ENCODE measurements around the gene UBE2E2. TPM values are rescaled to one million over a fixed set of nuclear protein-coding genes. Genes with fewer than 3 reads are reported as not detected.

The UBE2E2 gene
- total RNA-seq, 1 donor from 2014 or later = 32.5 TPM

DNA sequence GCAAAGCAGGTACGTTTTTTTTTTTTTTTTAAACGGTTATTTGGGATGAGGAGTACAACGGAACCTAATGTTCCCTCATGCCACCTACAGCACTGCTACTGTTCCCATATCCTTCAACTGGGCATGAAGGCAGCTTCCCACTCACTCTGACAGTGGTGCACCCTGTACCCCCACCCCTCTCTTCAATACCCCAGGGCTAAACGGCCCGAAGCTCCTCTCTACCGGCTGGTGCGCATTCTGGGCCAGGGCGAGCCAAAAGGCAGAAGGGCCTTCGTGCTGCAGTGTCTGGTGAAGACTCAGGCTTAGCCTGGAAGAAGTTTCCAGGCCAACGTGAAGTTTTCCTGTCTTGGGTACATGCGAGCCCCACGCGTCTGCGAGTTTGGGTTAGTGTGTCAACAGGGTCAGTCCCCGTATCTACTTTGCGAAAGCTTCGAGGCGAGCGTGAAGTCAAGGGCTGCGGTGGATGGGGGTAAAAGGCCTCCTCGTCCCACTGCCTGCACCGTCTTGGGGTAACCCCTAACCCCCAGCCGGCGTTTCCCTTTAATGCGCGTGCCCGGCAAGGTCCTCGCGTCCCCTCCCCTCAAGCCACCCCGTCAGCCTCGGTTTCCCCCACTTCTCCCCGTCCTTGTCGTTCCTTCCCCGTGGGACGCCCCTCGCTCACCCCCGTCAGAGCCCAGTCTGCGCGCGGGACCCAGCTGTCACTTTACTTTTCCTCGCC is 765 bp upstream of the UBE2E2 start:
- H3K4me3 Mint-ChIP-seq (ENCODE audit: low read depth) = peak overlapping the region; percentile 82
- H3K9me3 Mint-ChIP-seq (ENCODE audit: low read depth) = no peaks in the 10 kb centered on the region
- peak overlapping the region; percentile 38 for H3K27ac Mint-ChIP-seq
- peak; percentile 17 for DNase-seq (ENCODE audit: low spot score, unreplicated experiment)
- no peaks in the 10 kb centered on the region for H3K36me3 Mint-ChIP-seq (ENCODE audit: insufficient read depth)
- H3K4me1 Mint-ChIP-seq (ENCODE audit: low read depth) = peaks cover 5% of the 10 kb centered on the region
- peaks cover 46% of the 10 kb centered on the region for H3K27me3 Mint-ChIP-seq
- TF ChIP-seq, protein P1, sequence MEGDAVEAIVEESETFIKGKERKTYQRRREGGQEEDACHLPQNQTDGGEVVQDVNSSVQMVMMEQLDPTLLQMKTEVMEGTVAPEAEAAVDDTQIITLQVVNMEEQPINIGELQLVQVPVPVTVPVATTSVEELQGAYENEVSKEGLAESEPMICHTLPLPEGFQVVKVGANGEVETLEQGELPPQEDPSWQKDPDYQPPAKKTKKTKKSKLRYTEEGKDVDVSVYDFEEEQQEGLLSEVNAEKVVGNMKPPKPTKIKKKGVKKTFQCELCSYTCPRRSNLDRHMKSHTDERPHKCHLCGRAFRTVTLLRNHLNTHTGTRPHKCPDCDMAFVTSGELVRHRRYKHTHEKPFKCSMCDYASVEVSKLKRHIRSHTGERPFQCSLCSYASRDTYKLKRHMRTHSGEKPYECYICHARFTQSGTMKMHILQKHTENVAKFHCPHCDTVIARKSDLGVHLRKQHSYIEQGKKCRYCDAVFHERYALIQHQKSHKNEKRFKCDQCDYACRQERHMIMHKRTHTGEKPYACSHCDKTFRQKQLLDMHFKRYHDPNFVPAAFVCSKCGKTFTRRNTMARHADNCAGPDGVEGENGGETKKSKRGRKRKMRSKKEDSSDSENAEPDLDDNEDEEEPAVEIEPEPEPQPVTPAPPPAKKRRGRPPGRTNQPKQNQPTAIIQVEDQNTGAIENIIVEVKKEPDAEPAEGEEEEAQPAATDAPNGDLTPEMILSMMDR (IDR thresholded peaks at IDR 0.05; ENCODE audit: unreplicated experiment) = no peak

DNA sequence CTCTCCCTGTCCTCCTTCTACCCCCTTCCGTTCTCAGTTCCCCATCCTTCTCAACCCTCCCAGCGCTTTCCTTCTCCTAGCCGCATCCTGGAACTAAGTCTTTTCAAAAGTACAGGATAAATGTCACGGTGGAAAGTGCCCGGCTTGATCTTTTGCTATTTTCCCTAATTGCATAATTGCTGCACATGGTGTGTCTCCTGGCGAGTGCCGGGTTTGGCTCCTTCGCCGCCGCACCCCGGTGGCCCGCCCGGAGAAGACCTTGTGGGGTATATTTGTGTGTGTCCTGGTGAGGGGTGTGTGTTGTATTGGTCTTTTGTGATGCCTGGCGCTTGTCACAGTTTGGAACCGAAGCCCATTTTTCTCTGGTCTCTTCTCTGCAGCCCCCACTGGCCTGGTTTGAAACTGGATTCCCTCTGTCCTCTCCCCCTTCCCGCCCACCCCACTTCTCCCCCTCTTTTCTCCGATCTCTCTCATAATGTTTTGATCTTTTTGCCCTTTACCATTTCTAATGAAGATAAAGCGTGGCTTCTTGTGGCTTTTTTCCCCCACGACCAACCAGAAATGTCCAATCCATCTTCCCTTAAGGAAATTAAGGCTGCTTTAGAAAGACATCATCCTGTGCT is 692 bp downstream of the UBE2E2 start:
- Mint-ChIP-seq H3K4me1 (ENCODE audit: low read depth) (peaks cover 5% of the 10 kb centered on the region), H3K27me3 (peaks cover 40% of the 10 kb centered on the region), H3K27ac (peak overlapping the region; percentile 81), H3K36me3 (ENCODE audit: insufficient read depth) (no peaks in the 10 kb centered on the region), H3K4me3 (ENCODE audit: low read depth) (peak overlapping the region; percentile 96), H3K9me3 (ENCODE audit: low read depth) (no peaks in the 10 kb centered on the region)
- TF ChIP-seq, protein P1 (IDR thresholded peaks at IDR 0.05; ENCODE audit: unreplicated experiment) = no peak
- DNase-seq (ENCODE audit: low spot score, unreplicated experiment) = no peak

DNA sequence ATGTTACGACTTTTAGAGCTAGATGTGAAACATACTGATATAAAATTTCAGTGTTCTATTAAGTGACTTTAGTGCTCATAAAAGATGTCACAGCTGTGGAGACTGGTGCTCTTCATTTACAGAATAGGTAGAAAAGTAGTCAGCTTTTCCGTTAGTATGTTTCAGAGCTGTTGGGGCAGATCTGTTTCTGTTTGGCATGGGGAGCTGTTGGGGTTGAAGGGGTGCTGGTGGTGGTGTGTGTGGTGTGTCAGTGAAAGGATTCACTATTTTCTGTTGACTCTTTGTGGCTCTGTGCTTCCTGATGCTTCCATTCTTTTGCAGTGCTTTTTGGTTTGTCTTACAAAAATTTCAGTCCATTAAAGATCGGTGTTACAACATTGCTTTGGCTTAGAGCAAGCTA is 3.2 kb downstream of the UBE2E2 start:
- Mint-ChIP-seq H3K4me1 (ENCODE audit: low read depth) (peaks cover 13% of the 10 kb centered on the region), H3K36me3 (ENCODE audit: insufficient read depth) (no peaks in the 10 kb centered on the region), H3K9me3 (ENCODE audit: low read depth) (no peaks in the 10 kb centered on the region), H3K4me3 (ENCODE audit: low read depth) (no peak overlapping the region), H3K27ac (no peak overlapping the region), H3K27me3 (peaks cover 14% of the 10 kb centered on the region)
- TF ChIP-seq, protein P1 (IDR thresholded peaks at IDR 0.05; ENCODE audit: unreplicated experiment) = no peak
- no peak for DNase-seq (ENCODE audit: low spot score, unreplicated experiment)

DNA sequence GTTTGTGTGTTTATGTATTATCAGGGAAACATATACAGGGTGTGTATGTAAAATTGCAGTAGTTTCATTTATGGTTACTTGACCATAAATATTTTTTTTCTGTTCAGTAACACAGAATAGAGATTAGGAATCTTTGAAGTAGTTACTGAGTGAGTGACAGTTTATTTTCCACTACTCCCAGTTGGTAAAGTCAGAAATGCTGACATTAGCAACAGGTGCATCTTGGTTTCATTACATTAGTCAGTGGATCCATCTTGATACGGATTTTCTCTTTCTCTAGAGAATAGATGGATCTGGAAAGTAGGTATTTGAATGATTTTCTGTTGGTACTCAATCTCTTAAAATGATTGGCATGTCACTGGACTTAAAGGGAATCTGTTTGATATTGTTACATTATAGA is 6.0 kb downstream of the UBE2E2 start:
- H3K27me3 Mint-ChIP-seq = peaks cover 3% of the 10 kb centered on the region
- peaks cover 10% of the 10 kb centered on the region for H3K4me1 Mint-ChIP-seq (ENCODE audit: low read depth)
- DNase-seq (ENCODE audit: low spot score, unreplicated experiment) = no peak
- H3K27ac Mint-ChIP-seq = no peak overlapping the region
- H3K9me3 Mint-ChIP-seq (ENCODE audit: low read depth) = no peaks in the 10 kb centered on the region
- no peak overlapping the region for H3K4me3 Mint-ChIP-seq (ENCODE audit: low read depth)
- H3K36me3 Mint-ChIP-seq (ENCODE audit: insufficient read depth) = no peaks in the 10 kb centered on the region
- TF ChIP-seq, protein P1 (IDR thresholded peaks at IDR 0.05; ENCODE audit: unreplicated experiment) = no peak

DNA sequence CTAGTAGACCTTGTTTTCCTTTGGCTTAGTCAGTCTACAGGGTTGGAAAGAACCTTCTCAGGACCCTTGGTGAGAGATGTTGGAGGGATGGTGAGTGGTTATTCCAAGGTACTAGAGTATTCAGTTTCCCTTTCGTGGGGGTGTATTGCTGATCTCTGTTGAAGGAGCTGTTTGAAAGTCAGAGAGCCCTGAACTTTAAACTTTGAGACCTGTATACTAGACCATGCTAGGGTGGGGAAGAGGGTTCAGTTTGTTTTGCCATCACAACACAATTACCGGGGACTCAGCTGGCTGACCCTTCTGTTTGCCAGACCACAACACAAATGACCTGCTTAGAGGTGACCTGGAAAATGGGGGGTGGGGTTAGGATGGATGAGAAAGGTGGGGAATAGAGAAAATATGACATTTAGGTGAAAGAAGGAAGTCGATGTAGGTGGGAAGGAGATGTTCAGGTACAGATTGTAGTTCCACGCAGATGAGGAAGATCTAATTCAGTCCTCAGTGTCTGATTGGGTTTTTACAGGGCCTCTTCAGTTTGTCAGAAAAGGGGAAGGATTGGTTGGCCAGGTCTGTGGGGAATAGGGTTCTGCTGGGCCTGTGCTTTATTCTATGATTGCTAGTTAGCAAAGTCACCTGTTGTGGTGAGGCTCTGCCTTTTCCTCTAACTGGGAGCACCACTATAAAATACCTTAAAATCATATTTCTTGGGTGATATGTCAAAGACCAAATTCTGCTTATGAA is 6.8 kb downstream of the UBE2E2 start:
- TF ChIP-seq, protein P1 (IDR thresholded peaks at IDR 0.05; ENCODE audit: unreplicated experiment) = no peak
- Mint-ChIP-seq H3K9me3 (ENCODE audit: low read depth) (no peaks in the 10 kb centered on the region), H3K4me1 (ENCODE audit: low read depth) (peaks cover 7% of the 10 kb centered on the region), H3K27ac (no peak overlapping the region), H3K27me3 (peaks cover 3% of the 10 kb centered on the region), H3K36me3 (ENCODE audit: insufficient read depth) (no peaks in the 10 kb centered on the region), H3K4me3 (ENCODE audit: low read depth) (no peak overlapping the region)
- DNase-seq (ENCODE audit: low spot score, unreplicated experiment) = no peak
